A549 (cell line): ENCODE measurements around the gene HOXD9.

ENCODE experiments used
- CEBPB ChIP-seq, 2 experiments: fragments of >200 bp in 1 of 2; sonication (Bioruptor Twin) in 1 of 2; formaldehyde crosslinking in 1 of 2; IDR thresholded peaks; 2 replicates each; pipeline ENCODE4 v1.6.1; 2012 to 2016
- CTCF ChIP-seq: fragments of >200 bp; sonication (Bioruptor Twin); formaldehyde crosslinking; IDR thresholded peaks from 3 replicates; pipeline ENCODE4 v1.5.1; 2016
- EHF ChIP-seq: fragments of 250-450 bp; sonication (Bioruptor Pico); IDR thresholded peaks from 2 replicates; pipeline ENCODE4 v1.5.0; 2020; ENCODE audit warnings: mild to moderate bottlenecking
- ELK1 ChIP-seq: fragments of 150-350 bp; IDR thresholded peaks from 2 replicates; pipeline ENCODE4 v1.6.1; 2014; ENCODE audit warnings: low read depth, mild to moderate bottlenecking, low read length
- HOXA7 ChIP-seq: fragments of 250-450 bp; sonication (Bioruptor Pico); IDR thresholded peaks from 2 replicates; pipeline ENCODE4 v1.5.0; 2020; ENCODE audit warnings: mild to moderate bottlenecking, moderate library complexity
- JUNB ChIP-seq: fragments of >200 bp; sonication (Bioruptor Twin); formaldehyde crosslinking; IDR thresholded peaks from 2 replicates; pipeline ENCODE4 v1.6.1; 2016
- NPAS2 ChIP-seq: fragments of 250-450 bp; sonication (Bioruptor Pico); IDR thresholded peaks from 2 replicates; pipeline ENCODE4 v1.8.0; 2022; ENCODE audit warnings: mild to moderate bottlenecking, moderate library complexity, borderline replicate concordance
- RNF2 ChIP-seq: fragments of 200-600 bp; sonication (generic); IDR thresholded peaks from 2 replicates; pipeline ENCODE4 v1.6.1; 2016; ENCODE audit warnings: low read depth, mild to moderate bottlenecking, antibody characterized with exemption, moderate library complexity, borderline replicate concordance
- ZFP36 ChIP-seq: fragments of 450-650 bp; IDR thresholded peaks from 2 replicates; pipeline ENCODE4 v1.6.1; 2014; ENCODE audit warnings: borderline replicate concordance; ENCODE audit not compliant: partially characterized antibody
- ZNF302 ChIP-seq: fragments of 250-450 bp; sonication (Bioruptor Pico); IDR thresholded peaks from 2 replicates; pipeline ENCODE4 v1.9.0; 2021; ENCODE audit warnings: inconsistent platforms, mild to moderate bottlenecking, moderate library complexity

GRCh38 chr2:176106581-176107539 is 15.7 kb upstream of the HOXD9 start, which contains the start of gene HOXD11:
- TF ChIP-seq CTCF, result no peak
- TF ChIP-seq EHF (CRISPR knock-in tag), result no peak
- peak; percentile 89; the same call in 1 of the 2 replicates for TF ChIP-seq RNF2
- TF ChIP-seq ELK1, result no peak
- TF ChIP-seq ZNF302 (CRISPR knock-in tag), result no peak
- no peak for TF ChIP-seq NPAS2 (CRISPR knock-in tag)
- peak; percentile 87 to 94 for TF ChIP-seq CEBPB (IDR thresholded peaks at IDR 0.05)
- no peak for TF ChIP-seq HOXA7 (CRISPR knock-in tag)
- no peak for TF ChIP-seq JUNB
- no peak for TF ChIP-seq ZFP36
